8988T (cell line): ENCODE results near the gene ZNF407.
"Not testable (repeated sequence)": the region's sequence is repeated elsewhere in the genome, so short reads cannot be mapped to it uniquely, and the experiment has no call there.

ENCODE experiments used
- DNase-seq: peaks from one replicate; pipeline ENCODE4 v3.0.0; 2011

ZNF407 gene

DNA sequence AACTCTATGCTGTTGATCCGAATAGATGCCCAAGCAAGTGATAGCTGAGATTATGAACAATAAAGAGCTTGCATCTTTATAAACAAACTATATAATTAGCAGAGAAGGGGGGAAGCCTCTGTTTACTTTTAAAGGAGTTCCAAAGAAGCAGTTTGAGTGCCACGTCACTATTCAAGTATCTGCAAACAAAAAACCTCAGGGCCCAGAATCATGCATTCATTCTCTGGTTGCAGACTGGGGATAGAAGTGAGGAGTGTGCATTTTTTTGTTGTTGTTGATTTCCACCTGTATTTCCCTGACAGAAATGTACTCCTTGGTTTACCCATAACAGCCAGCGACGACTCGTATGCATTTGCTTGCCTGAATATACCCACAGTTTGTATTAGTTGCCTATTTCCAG, 347.0 kb downstream of the ZNF407 start:
- no peak for DNase-seq

DNA sequence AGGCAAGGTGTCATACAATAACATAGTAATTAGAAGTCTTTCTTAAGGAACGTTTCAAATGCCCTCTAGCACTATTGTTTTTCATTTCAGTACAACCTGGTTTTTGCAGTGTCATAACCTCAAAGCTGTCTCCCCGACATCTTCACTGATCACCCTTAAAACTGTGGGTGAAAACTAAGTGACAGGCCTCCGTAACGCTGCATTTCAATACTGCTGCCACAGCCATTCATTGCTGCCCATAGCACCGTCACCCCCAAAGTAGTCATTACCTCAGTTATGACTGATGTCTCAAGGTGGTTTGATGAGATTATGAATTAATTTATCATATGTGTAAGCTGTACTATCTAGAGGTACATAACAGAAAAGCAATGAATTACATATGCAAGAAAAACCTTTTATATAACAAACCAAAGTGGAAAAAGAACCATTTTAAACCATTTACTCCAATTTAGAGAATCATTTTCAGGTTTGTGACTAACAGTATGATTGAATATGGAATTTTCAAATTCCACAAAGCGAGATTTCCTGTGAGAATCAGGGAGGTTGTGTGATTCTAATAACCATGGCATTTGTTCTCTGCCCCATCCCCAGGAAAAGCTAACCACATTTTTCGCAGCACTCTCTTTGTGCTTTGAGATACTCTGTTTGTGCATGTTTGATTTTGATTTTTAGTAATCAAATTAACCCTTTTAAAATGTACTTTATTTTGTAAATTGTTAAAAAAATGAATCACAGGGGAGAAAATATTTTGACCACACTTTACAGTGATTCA, 348.3 kb downstream of the ZNF407 start:
- no peak for DNase-seq

DNA sequence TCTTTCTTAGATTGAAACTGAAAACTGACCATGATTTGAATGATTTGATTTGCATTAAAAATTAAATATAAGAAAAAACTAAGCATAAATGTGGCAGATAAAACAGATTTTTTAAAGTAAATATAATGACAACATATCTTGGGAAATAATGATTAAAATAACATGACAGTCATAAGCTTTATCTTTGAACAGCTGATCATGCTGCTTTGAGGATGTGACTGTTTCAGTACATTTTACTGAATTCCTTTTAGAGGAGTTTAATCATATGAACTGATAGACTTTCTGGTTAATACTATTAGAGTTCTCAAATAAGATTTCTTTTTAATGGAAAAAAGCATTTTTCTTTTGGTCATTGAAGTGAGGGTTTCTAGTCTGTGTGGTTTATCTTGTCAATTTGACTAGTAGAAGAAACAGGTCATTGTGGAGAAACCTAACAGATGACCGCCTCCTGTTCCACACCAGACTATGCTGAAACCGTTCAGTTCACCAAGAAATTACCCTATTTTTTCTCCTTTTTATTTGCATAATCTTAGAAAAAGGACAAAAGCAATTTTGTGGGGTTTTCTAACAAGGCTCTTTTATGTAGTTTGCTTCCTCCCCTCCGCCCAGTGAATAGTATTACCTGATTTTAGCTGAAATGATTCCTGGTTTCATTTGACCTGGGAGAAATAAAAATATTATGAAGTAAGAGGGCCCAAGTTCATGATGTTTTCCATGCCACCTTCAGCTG, 349.1 kb downstream of the ZNF407 start:
- DNase-seq, result no peak

DNA sequence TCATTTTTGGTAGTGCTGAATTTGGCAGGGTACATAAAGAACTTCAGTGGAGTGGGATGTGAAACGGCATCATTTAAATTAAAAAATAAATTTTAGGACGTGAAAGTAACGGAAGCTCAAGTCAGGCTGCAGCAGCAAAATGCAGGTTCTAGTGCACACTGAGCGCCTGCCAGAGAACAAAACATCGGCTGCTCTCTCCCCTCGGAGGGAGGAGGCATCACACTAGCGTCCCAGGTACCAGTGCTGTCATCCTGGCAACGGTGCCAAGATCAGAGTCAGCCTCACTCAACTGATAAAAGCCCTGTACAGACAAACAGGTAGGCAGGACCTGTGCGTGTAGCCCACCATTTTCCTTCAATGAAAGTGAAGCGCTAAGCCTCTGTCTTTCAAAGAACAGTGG, 349.7 kb downstream of the ZNF407 start:
- no peak for DNase-seq

DNA sequence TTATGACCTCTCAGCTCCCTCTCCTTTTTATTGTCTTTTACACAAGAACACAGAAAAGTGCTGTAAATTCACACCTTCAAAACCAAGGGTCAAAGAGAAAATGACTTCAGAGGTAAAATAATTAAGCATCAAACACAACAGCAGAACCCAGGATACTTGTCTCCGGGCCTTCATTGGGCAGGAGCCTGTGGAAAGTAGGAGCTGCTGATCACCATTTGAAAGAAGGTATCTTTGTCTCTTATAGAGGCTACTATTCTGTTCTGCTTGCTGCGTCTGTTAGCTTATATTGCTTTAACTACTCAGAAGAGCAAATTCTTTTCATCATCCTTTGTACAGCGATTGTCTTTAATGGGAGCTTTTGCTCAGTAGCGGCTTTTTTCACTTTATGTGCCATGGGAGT, 350.2 kb downstream of the ZNF407 start:
- DNase-seq, result no peak

DNA sequence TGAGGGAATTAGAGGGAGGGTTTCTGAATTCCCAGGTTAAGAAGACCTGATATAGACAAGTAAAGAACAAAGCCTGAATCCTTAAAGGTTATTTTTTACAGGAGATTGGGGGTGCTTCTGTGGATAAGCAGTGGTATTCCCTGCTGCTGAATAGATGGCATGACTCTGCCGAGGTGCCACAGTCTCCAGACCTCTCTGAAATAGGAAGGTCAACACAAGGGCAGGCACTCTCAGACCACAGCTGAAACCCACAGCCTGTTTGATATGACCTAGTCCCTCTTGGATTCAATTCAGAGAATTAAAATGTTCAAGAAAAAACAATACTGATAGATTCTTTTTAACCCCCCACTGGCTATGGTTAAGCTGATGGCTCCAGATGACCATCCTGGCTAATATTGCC, 351.9 kb downstream of the ZNF407 start:
- DNase-seq, result no peak

DNA sequence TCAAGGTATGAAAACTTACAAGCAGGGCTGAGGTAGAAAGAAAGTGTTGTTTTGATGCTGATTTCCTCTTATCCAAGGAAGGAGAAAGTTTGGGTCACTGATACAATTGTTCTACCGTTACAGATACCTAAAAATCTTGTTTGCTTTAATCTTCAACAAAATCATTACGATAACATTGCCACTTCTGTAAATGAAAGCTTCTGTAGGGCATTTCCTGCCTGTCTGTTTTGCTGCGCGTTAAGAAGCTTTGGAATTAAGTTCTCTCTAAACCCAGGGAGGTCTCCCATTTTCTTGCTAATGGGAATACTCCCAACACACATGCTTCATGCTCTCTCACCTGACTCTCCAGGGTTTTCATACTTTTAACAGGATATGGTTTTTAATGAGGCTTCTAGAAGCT, 352.8 kb downstream of the ZNF407 start:
- DNase-seq, result no peak

DNA sequence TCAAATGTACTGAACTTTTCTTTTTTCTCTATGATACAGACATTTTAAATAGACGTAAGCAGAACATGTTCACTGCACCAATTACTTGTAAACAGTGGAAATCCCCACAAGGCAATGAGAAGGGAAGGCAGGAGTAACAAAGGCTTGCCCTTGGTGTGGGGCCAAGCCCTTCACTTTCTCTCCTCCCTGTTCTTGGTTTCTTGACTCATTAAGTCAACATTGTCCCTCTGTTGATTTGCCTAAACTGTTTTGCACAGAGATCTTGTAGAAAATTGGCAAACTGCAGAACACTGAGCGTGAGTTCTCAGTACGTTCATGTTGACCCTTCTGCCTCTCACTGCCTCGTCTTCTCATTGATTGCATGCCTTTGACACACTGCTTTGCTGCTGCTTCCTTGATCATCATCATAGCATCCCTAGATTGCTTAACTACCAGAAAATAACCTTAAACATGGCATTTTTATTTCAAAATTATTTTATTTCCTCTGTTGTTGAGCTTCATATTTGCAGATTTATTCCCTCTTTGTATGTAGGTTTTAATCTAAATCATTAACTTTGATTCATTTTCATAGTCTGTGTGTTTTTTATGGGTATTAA, 353.6 kb downstream of the ZNF407 start:
- no peak for DNase-seq

DNA sequence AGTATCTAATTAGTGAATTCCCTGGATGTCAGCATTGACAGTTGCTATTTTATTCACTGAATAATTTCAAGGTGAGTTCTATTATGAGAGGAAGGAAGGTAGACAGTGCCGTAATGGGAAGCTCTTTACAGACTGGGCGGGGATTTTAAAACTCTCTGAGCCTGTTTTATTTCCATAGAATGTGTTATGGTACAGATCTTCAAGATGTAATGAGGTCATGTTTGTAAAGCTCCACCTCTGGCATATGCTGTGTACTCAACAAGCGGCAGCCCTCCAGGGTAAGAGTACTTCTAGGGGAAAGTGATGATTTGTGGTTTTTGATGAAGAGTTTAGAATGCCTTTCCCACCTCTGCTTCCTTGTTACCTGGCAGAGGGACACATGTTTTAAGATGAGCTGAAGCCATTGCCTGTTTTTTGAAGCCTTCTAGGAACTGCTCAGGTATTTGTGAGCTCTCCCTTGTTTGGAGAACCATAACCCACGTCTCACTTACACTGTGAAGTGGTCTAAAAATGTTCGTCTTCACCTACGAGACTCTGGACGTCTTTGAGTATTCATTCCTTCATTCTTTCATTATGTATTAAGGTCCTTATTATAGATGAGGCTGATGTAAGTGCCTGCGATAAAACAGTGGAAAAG, 360.0 kb downstream of the ZNF407 start:
- DNase-seq, result no peak

DNA sequence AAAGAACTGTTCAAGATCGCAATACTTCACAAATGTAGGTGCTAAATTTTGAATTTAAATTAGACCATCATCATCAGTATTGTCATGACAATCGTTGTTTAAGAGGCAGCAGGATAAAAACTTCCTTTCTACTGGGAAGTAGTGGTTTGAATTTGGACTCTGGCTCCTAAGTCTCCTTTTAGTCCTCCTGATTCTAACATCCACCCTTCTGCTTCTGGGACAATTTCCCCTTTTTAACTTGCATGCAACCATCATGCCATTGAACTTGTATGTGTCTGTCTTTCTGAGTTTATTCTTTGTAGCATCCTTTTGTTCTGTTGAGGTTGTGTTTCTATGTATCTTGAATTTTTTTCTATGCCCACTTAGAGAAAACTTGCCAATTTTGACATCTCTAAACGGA, 361.5 kb downstream of the ZNF407 start:
- DNase-seq, result no peak

DNA sequence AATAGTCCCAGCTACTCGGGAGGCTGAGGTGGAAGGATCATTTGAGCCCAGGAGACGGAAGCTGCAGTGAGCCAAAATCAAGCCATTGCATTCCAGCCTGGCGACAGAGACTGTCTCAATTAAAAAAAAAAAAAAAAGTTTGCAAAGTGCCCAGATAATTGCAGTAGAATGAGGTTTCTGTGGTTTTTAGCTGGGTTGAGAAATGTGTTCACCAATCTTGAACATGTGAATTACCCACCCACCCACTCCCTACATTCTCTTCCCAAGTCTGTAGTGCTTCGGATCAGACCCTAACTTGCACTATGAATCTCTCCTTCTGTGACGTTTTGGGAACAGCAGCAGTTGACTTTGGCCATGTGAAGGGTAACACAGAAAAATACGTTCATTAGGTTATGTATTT, 363.9 kb downstream of the ZNF407 start:
- no peak for DNase-seq

DNA sequence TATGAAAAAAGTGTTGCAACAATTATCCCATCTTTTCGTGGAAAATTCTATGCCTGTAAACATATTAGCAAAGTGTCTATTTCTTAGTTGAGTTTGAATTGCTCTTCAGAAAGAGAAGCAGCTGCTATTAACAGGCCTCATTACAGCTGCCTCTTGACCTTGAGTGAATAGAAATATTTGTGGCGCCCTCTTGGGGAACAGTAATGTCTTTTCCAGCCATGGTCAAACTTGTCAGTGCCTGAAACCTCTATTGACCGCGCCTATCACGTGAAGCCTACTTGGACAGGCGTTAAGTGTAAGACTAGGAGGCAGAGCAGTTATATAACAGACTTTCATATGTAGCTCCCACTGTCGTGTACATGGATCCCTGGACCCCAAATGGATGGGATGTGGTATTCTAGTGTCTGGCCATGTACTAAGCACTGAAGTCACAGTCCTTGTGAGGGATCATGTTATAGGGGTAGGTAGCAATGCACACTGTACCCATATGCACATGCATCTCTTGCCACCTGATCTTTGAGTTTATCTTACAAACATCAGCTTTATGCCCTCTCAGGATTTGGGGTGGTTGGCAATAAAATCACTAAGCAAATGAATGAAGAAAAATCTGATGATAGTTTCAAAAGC, 366.3 kb downstream of the ZNF407 start:
- DNase-seq, result no peak

DNA sequence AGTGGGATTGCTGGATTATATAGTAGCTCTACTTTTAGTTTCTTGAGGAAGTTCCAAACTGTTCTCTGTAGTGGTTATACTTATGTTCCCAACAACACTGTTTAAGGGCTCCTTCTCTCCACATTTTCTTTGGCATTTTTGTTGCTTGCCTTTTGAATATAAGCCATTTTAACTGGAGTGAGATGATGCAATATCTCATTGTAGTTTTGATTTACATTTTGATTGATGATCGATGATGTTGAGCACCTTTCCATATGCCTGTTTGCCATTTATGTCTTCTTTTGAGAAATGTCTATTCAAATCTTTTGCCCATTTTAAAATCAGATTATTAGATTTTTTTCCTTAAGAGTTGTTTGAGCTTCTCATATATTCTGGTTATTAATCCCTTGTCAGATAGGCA, 368.0 kb downstream of the ZNF407 start:
- DNase-seq, result no peak

DNA sequence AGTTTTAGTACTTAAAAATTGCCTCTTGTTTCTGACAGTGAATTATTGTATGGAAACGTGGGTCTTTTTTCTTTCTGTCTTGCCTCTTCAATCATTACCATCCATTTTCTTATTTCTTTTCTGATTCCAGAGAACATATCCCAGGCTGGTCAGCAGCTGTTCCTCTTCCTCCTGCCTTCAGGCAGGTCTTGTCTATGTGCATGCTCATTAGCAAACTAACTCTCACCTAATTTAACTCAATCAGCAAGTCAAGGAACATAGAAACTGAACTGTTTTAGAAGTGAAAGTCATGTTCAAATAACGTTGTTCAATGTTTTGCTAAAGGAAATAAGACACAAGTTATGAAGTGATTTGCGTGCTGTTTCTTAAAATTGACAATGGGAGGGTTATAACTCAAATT, 369.8 kb downstream of the ZNF407 start:
- DNase-seq, result no peak

DNA sequence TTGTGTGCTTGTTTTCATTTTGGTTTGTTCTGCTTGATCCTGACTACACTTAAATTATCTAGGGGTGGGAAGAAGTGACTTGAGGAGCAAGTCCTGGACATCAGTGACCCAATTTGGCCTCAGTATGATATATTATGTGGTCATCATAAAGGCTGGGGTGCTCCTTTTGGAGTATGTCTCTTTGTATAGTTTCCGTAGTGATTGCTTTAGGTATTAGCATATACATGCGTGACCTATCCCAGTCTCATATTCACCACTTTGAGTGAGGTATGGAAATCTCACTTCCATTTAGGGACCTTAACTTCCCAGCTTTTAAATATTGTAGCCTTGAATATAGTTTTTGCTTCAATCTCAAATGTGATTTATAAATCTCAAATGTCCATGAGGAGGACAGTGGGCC, 370.3 kb downstream of the ZNF407 start:
- no peak for DNase-seq

DNA sequence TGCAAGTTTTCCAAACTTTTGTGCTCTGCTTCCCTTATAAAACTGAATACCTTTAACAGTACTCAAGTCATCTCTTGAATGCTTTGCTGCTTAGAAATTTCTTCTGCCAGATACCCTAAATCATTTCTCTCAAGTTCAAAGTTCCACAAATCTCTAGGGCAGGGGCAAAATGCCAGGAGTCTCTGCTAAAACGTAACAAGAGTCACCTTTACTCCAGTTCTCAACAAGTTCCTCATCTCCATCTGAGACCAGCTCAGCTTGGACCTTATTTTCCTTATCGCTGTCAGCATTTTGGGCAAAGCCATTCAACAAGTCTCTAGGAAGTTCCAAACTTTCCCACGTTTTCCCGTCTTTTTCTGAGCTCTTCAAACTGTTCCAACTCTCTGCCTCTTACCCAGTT, 373.7 kb downstream of the ZNF407 start:
- not testable (repeated sequence) for DNase-seq

DNA sequence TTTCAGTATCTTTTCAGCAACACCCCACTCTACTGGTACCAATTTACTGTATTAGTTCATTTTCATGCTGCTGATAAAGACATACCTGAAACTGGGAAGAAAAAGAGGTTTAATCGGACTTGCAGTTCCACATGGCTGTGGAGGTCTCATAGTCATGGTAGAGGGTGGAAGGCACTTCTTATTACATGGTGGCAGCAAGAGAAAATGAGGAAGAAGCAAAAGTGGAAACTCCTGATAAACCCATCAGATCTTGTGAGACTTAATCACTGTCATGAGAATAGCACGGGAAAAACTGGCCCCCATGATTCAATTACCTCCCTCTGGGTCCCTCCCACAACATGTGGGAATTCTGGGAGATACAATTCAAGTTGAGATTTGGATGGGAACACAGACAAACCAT, 374.1 kb downstream of the ZNF407 start:
- not testable (repeated sequence) for DNase-seq

DNA sequence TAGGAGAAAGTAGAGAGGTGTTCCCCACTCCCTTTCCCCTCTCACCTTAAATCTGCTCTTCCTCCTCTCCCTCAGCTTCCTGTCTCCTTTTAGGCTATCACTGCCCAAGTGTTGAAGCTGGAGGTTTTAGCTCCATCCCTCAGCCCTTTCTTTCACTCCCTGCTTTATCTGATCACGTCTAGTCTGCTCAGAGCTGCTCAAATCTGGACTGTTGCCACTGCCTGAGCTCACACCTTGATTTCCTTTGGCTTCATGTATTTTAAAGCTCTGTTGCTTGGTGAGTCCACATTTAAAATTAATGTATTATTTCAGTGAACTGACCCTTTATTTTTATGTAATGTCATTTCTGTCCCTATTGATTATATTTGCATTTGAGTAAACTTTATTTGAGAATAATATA, 374.7 kb downstream of the ZNF407 start:
- DNase-seq, result no peak

DNA sequence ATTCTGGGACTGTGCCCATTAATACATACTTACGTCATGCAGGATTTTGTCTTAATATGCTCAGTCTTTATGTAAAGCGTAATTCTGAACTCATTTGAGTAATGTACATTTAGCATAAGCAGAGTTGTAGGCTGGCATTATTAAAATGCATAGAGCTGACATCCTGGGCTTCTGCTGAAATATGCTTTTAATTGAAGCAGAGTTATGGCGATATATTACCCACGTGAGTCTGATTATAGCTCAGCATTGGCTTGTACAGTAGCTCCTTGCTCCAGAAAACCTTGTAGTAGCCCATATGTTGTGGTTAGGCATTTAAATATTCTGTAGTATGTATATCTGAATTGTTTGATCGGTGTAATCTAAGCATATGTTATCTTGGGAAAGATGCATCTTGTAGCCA, 377.3 kb downstream of the ZNF407 start:
- no peak for DNase-seq

DNA sequence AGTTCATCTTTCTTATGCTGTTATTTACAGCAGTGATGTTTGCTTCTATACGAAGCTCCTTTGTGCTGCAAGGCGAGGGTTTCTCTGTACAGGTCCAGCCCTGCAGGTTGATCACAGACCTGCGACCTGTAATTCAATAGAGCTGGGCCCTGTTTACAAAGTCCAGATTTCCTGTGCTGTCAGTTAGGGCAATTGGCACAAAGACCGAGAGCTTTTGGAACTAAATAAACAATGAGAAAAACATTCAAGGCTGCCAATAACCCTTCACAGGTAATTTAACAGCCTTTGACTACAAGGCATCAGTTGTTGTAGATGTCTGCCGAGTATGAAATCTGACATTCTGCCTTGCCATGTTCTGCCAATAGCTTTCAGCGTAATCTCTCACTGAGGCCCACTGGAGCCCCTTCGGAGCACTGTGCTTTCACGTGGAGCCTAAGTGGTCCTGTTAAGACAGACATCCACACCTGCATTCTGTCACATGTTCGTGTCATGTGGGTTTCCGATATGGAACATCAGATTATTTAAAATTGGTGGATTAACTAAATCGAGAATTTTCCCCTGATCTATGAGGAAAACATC, 378.8 kb downstream of the ZNF407 start:
- DNase-seq, result no peak

DNA sequence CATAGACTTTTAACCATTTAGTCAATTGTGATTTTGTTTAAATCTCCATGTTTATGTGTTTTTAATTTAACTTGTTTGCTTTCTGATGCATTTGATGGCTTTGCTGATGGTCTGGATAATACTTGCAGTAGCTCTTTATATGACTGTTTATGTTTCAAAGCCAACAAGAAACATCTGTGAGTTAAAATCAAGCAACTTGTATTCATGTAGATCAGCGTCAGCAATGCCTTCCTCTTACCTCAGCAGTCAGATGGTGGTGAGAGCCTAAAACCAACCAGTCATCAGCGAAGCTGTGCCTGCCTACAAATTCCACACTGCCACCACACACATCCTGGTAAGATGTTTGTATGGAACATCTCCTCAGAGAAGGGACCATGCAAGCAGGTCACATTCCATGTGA, 379.4 kb downstream of the ZNF407 start:
- no peak for DNase-seq

DNA sequence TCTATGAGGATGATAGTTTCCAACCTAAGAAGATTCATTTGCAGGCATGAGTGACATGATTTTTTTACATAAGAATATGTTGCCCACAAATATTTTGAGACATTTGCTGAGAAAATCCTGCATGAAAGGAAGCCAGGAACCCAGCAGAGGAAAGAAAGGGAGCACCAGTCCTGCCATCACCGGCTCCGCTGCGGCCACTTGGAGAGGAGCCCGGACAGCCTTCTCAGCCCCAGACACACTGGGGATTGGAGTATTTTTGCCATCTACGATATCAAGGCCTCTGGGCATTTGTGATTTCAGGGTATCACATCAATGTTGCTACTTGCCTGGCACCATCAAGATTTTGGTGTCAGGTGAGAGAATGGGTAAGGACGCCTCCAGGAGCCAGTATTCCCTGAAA, 383.0 kb downstream of the ZNF407 start:
- no peak for DNase-seq

DNA sequence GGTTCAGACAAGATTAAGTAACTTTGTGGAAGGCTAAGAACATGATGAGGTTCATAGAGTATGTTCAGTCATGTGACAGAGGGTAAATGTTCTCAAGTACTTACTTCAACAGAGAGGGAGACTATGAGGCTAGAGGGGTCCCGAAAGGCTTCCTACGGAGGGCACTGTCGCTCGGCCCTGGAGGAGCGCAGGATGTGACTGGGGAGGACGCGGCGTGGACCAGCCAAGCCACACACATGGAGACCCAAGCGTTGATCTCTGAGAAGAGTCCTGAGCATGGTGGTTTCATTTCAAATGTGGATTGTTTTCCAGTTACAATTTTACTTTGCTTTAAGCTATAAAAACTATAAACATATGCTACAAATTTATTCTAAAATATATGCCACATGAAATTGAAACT, 383.8 kb downstream of the ZNF407 start:
- DNase-seq, result no peak
